GM23338 (cell line): ENCODE results near the gene SLC15A4. TPM values are rescaled to one million over a fixed set of nuclear protein-coding genes. Genes with fewer than 3 reads are reported as not detected.

ENCODE experiments used
- ATAC-seq: fragments of 200-7000 bp; cut with Tn5 transposase; 3 replicates; pipeline ENCODE4 v1.9.1; 2020
- DNase-seq: peaks from one replicate; pipeline ENCODE4 v3.0.0-alpha.2; 2015; ENCODE audit warnings: low spot score
- H2AFZ ChIP-seq: fragments of 200-600 bp; sonication (generic); 2 replicates; pipeline ENCODE4 v1.8.0; 2016; ENCODE audit warnings: antibody characterized with exemption, mild to moderate bottlenecking, moderate library complexity
- H3F3A ChIP-seq: fragments of 200-600 bp; sonication (generic); replicated peaks from 2 replicates; pipeline ENCODE4 v1.8.0; 2017; ENCODE audit warnings: antibody characterized with exemption, mixed run types, low read depth
- H3K27ac ChIP-seq: fragments of 200-600 bp; sonication (generic); 2 replicates; pipeline ENCODE4 v1.6.1; 2016; ENCODE audit warnings: low read depth
- H3K27me3 ChIP-seq: fragments of 200-600 bp; sonication (generic); 2 replicates; pipeline ENCODE4 v1.8.0; 2016; ENCODE audit warnings: mild to moderate bottlenecking, mixed run types, moderate library complexity; ENCODE audit not compliant: insufficient read depth
- H3K36me3 ChIP-seq: fragments of 200-600 bp; sonication (generic); 2 replicates; pipeline ENCODE4 v1.8.0; 2016; ENCODE audit warnings: mild to moderate bottlenecking; ENCODE audit not compliant: insufficient read depth
- H3K4me1 ChIP-seq: fragments of 200-600 bp; sonication (generic); 2 replicates; pipeline ENCODE4 v1.8.0; 2016; ENCODE audit warnings: mild to moderate bottlenecking, moderate library complexity; ENCODE audit not compliant: insufficient read depth
- H3K4me2 ChIP-seq: fragments of 200-600 bp; sonication (generic); 2 replicates; pipeline ENCODE4 v1.7.1; 2017; ENCODE audit warnings: mixed run types
- H3K4me3 ChIP-seq: fragments of 200-600 bp; sonication (generic); 2 replicates; pipeline ENCODE4 v1.6.1; 2016; ENCODE audit warnings: mixed run types
- H3K79me2 ChIP-seq: fragments of 200-600 bp; sonication (generic); replicated peaks from 2 replicates; pipeline ENCODE4 v1.8.0; 2017; ENCODE audit warnings: mild to moderate bottlenecking; ENCODE audit not compliant: insufficient read depth
- H3K9me2 ChIP-seq: fragments of 200-600 bp; sonication (generic); 2 replicates; pipeline ENCODE4 v1.8.0; 2017; ENCODE audit not compliant: insufficient read depth
- H4K20me1 ChIP-seq: fragments of 200-600 bp; sonication (generic); replicated peaks from 2 replicates; pipeline ENCODE4 v1.8.0; 2017; ENCODE audit warnings: mild to moderate bottlenecking; ENCODE audit not compliant: insufficient read depth
- H3K27ac Mint-ChIP-seq: 2 replicates; pipeline ENCODE4 v1.8.0; 2020; ENCODE audit warnings: inconsistent platforms, mild to moderate bottlenecking, moderate library complexity, mixed read lengths
- H3K27me3 Mint-ChIP-seq: 3 replicates; pipeline ENCODE4 v1.8.0; 2022; ENCODE audit warnings: low read depth, mild to moderate bottlenecking, moderate library complexity, mixed read lengths, inconsistent platforms; ENCODE audit not compliant: insufficient read depth, poor library complexity
- H3K36me3 Mint-ChIP-seq: 3 replicates; pipeline ENCODE4 v1.8.0; 2021; ENCODE audit warnings: low read depth, mild to moderate bottlenecking, inconsistent platforms, moderate library complexity, mixed read lengths
- H3K4me1 Mint-ChIP-seq: 3 replicates; pipeline ENCODE4 v1.8.0; 2020; ENCODE audit warnings: mild to moderate bottlenecking, inconsistent platforms, mixed read lengths
- H3K4me3 Mint-ChIP-seq: 3 replicates; pipeline ENCODE4 v1.8.0; 2021; ENCODE audit warnings: moderate library complexity, mild to moderate bottlenecking, inconsistent platforms, mixed read lengths
- H3K9me3 Mint-ChIP-seq: 3 replicates; pipeline ENCODE4 v1.8.0; 2020; ENCODE audit warnings: moderate library complexity, mild to moderate bottlenecking, inconsistent platforms, mixed read lengths
- CTCF ChIP-seq, 2 experiments: fragments of 200-600 bp in 1 of 2; sonication (generic) in 1 of 2; conservative IDR thresholded peaks; 2 replicates each; pipeline versions ENCODE4 v1.5.1 to v1.6.1; 2016 to 2017; ENCODE audit warnings: antibody characterized with exemption in 2 of 2, low read depth in 2 of 2, mild to moderate bottlenecking in 2 of 2, moderate library complexity in 1 of 2
- ETS1 ChIP-seq: IDR thresholded peaks from 2 replicates; pipeline ENCODE4 v1.6.1; 2016; ENCODE audit warnings: antibody characterized with exemption
- EZH2phosphoT487 ChIP-seq: fragments of 200-600 bp; sonication (generic); IDR thresholded peaks from one replicate; pipeline ENCODE4 v1.8.1; 2018; ENCODE audit warnings: antibody characterized with exemption; ENCODE audit not compliant: unreplicated experiment
- JUNB ChIP-seq: IDR thresholded peaks from one replicate; pipeline ENCODE4 v1.6.1; 2016; ENCODE audit warnings: antibody characterized with exemption; ENCODE audit not compliant: unreplicated experiment
- NANOG ChIP-seq: IDR thresholded peaks from 2 replicates; pipeline ENCODE4 v1.6.1; 2016; ENCODE audit warnings: antibody characterized with exemption, borderline replicate concordance
- POLR2AphosphoS5 ChIP-seq: IDR thresholded peaks from 2 replicates; pipeline ENCODE4 v1.6.1; 2016; ENCODE audit warnings: antibody characterized with exemption, low read depth
- REST ChIP-seq: IDR thresholded peaks from one replicate; pipeline ENCODE4 v1.6.1; 2018; ENCODE audit warnings: antibody characterized with exemption; ENCODE audit not compliant: unreplicated experiment
- STAT1 ChIP-seq: IDR thresholded peaks from one replicate; pipeline ENCODE4 v1.6.1; 2016; ENCODE audit warnings: antibody characterized with exemption; ENCODE audit not compliant: unreplicated experiment
- ZNF114 ChIP-seq: fragments of 250-450 bp; sonication (Bioruptor Pico); IDR thresholded peaks from 2 replicates; pipeline ENCODE4 v1.5.0; 2020; ENCODE audit warnings: mild to moderate bottlenecking, moderate library complexity
- ZNF331 ChIP-seq: fragments of 250-450 bp; sonication (Bioruptor Pico); IDR thresholded peaks from 2 replicates; pipeline ENCODE4 v1.5.0; 2020; ENCODE audit warnings: low read depth, mild to moderate bottlenecking, moderate library complexity
- ZNF462 ChIP-seq: fragments of 250-450 bp; sonication (Bioruptor Pico); IDR thresholded peaks from 2 replicates; pipeline ENCODE4 v1.5.0; 2020; ENCODE audit warnings: mild to moderate bottlenecking, moderate library complexity
- polyA plus RNA-seq: library from polyadenylated mRNA; unstranded; fragments of >200 nt; fragmentation: Nextera tagmentation; extraction: Ambion mirVana; gene quantifications from 2 replicates; pipeline ENCODE4 v1.2.1, GENCODE V29; 2016
- total RNA-seq: library from RNA; depleted of rRNA; stranded (reverse); fragments of >200 nt; shearing (Covaris generic); gene quantifications from 2 replicates; pipeline ENCODE4 v1.2.3, GENCODE V29; 2014

SLC15A4 gene
- total and polyA plus RNA-seq, 2 experiments from 2014 or later, result 7.7 to 30.3 TPM

GRCh38 chr12:128779901-128780300, 43.9 kb downstream of the SLC15A4 start (continued):
- TF ChIP-seq REST, result no peak

- Histone ChIP-seq H3K27ac (no peak overlapping the region), H3K27me3 (no peaks in the 10 kb centered on the region), H3K79me2 (no peaks in the 10 kb centered on the region), H4K20me1 (no peaks in the 10 kb centered on the region), H2AFZ (no peak overlapping the region), H3K36me3 (no peaks in the 10 kb centered on the region), H3K9me2 (no peaks in the 10 kb centered on the region), H3K4me3 (no peak overlapping the region), H3F3A (no peaks in the 10 kb centered on the region), H3K4me1 (no peaks in the 10 kb centered on the region), H3K4me2 (no peak overlapping the region)
- ATAC-seq, result no peak
- Mint-ChIP-seq H3K27me3 (no peaks in the 10 kb centered on the region), H3K9me3 (peaks cover 89% of the 10 kb centered on the region), H3K4me1 (no peaks in the 10 kb centered on the region), H3K27ac (no peak overlapping the region), H3K36me3 (peaks cover 27% of the 10 kb centered on the region), H3K4me3 (no peak overlapping the region)
- DNase-seq, result no peak
- TF ChIP-seq CTCF (conservative IDR thresholded peaks at IDR 0.05; ENCODE audit: low read depth in 2 of 2) (no peak), ZNF462 (CRISPR knock-in tag) (no peak), POLR2AphosphoS5 (no peak), ETS1 (no peak), ZNF331 (CRISPR knock-in tag) (no peak), ZNF114 (CRISPR knock-in tag) (no peak), JUNB (no peak), STAT1 (no peak), EZH2phosphoT487 (no peak), NANOG (no peak)
These were observed 51.5 kb downstream of the SLC15A4 start for GRCh38 chr12:128772249-128772648.
